Neuronal stem cell (in vitro differentiated cells): ENCODE data around the gene STAC3.

Source experiments
- DNase-seq: peaks from one replicate; pipeline ENCODE4 v3.0.0-alpha.2; 2013; ENCODE audit warnings: low spot score
- H2AFZ ChIP-seq: one replicate; pipeline ENCODE4 v1.6.1; 2013; ENCODE audit warnings: mild to moderate bottlenecking, low read length, inconsistent platforms
- H2AK5ac ChIP-seq: 2 replicates; pipeline ENCODE4 v1.6.1; 2013; ENCODE audit warnings: low read depth, mild to moderate bottlenecking, inconsistent platforms, low read length, moderate library complexity, mixed read lengths
- H2BK120ac ChIP-seq: 2 replicates; pipeline ENCODE4 v1.6.1; 2013; ENCODE audit warnings: low read depth, mild to moderate bottlenecking, inconsistent platforms, low read length, moderate library complexity, mixed read lengths
- H2BK12ac ChIP-seq: one replicate; pipeline ENCODE4 v1.6.1; 2013; ENCODE audit warnings: low read length, inconsistent platforms
- H2BK15ac ChIP-seq: 2 replicates; pipeline ENCODE4 v1.6.1; 2013; ENCODE audit warnings: mild to moderate bottlenecking, low read length, inconsistent platforms, mixed read lengths
- H2BK5ac ChIP-seq: one replicate; pipeline ENCODE4 v1.6.1; 2013; ENCODE audit warnings: inconsistent platforms, mild to moderate bottlenecking, low read length, moderate library complexity
- H3K14ac ChIP-seq: one replicate; pipeline ENCODE4 v1.6.1; 2013; ENCODE audit warnings: low read length, inconsistent platforms
- H3K18ac ChIP-seq: 2 replicates; pipeline ENCODE4 v1.6.1; 2013; ENCODE audit warnings: low read length, inconsistent platforms
- H3K23ac ChIP-seq: 2 replicates; pipeline ENCODE4 v1.6.1; 2013; ENCODE audit warnings: low read depth, mild to moderate bottlenecking, mixed read lengths, low read length, inconsistent platforms; ENCODE audit not compliant: poor library complexity
- H3K27ac ChIP-seq: replicated peaks from 3 replicates; pipeline ENCODE4 v1.5.1; 2013; ENCODE audit warnings: low read length, inconsistent platforms
- H3K27me3 ChIP-seq, 3 experiments: 2 replicates each; pipeline ENCODE4 v1.6.1; 2013; ENCODE audit warnings: low read length in 3 of 3, mild to moderate bottlenecking in 2 of 3, inconsistent platforms in 1 of 3, low read depth in 1 of 3, mixed read lengths in 1 of 3, moderate library complexity in 1 of 3; ENCODE audit not compliant: control insufficient read depth in 3 of 3, insufficient read depth in 3 of 3
- H3K36me3 ChIP-seq, 2 donors: replicated peaks in 1 of 2; 2 replicates each; pipeline ENCODE4 v1.6.1; 2013; ENCODE audit warnings: low read length in 2 of 2; ENCODE audit not compliant: control insufficient read depth in 2 of 2, insufficient read depth in 2 of 2
- H3K4ac ChIP-seq: 2 replicates; pipeline ENCODE4 v1.6.1; 2013; ENCODE audit warnings: inconsistent platforms, mild to moderate bottlenecking, low read length, moderate library complexity
- H3K4me1 ChIP-seq, 2 donors: 1 replicate in 1 of 2; 2 replicates in 1 of 2; pipeline ENCODE4 v1.6.1; 2013; ENCODE audit warnings: low read length in 2 of 2, low read depth in 1 of 2; ENCODE audit not compliant: control insufficient read depth in 2 of 2, insufficient read depth in 1 of 2
- H3K4me2 ChIP-seq: one replicate; pipeline ENCODE4 v1.6.1; 2013; ENCODE audit warnings: mild to moderate bottlenecking, low read length, inconsistent platforms; ENCODE audit not compliant: insufficient read depth, poor library complexity, severe bottlenecking
- H3K4me3 ChIP-seq, 2 donors: 2 replicates each; pipeline ENCODE4 v1.5.1; 2013; ENCODE audit warnings: low read length in 2 of 2, mild to moderate bottlenecking in 2 of 2, inconsistent platforms in 1 of 2, moderate library complexity in 1 of 2
- H3K79me1 ChIP-seq: one replicate; pipeline ENCODE4 v1.6.1; 2013; ENCODE audit warnings: low read depth, mild to moderate bottlenecking, inconsistent platforms, low read length, moderate library complexity
- H3K9ac ChIP-seq: one replicate; pipeline ENCODE4 v1.6.1; 2013; ENCODE audit warnings: mild to moderate bottlenecking, low read depth, low read length, inconsistent platforms; ENCODE audit not compliant: poor library complexity
- H3K9me3 ChIP-seq, 2 donors: replicated peaks in 1 of 2; 2 replicates each; pipeline versions ENCODE3 to v1.6.1; 2013; ENCODE audit warnings: low read length in 2 of 2, mild to moderate bottlenecking in 2 of 2, inconsistent platforms in 1 of 2, low read depth in 1 of 2, mixed read lengths in 1 of 2, moderate library complexity in 1 of 2; ENCODE audit not compliant: control insufficient read depth in 2 of 2, insufficient read depth in 1 of 2
- H4K8ac ChIP-seq: one replicate; pipeline ENCODE4 v1.6.1; 2013; ENCODE audit warnings: low read depth, mild to moderate bottlenecking, inconsistent platforms, low read length, moderate library complexity
- H4K91ac ChIP-seq: one replicate; pipeline ENCODE4 v1.6.1; 2013; ENCODE audit warnings: low read length, low read depth, mild to moderate bottlenecking, inconsistent platforms; ENCODE audit not compliant: poor library complexity
- WGBS, 2 donors: extraction: QIAGEN DNeasy Blood & Tissue Kit; methylation state at CpG; one replicate each; pipeline ENCODE4 v1.1.7; 2013; ENCODE audit warnings: missing lambda C conversion rate in 2 of 2, mixed read lengths in 1 of 2; ENCODE audit not compliant: insufficient read length in 2 of 2, insufficient replicate concordance in 1 of 2; ENCODE audit errors: extremely low coverage in 2 of 2; 5-methylcytosine and 5-hydroxymethylcytosine counted together

STAC3 gene

DNA sequence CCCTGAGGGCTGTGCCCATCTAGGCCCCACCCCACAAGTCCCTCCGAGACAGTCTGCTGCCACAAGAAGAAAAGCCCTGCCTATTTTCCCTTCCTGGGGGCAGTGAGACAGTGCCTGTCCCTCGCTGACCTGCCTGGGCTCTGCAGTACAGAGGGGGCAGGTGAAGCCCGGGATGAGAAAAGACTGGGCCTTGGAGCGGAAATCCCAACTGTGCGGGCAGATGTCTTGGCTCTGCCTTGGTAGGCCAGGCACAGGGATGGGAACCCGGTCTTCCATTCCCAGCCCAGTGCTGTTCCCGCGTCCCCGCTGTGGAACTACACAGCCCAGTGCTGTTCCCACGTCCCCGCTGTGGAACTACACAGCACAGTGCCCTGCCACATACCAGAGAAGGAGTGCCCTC, 47.2 kb downstream of the STAC3 start:
- Histone ChIP-seq H3K4me1 (no peaks in the 10 kb centered on the region), H4K91ac (no peak overlapping the region), H3K23ac (no peak overlapping the region), H3K36me3 (peaks cover 77 to 95% of the 10 kb centered on the region in 2 donors), H4K8ac (no peak overlapping the region), H2AK5ac (no peak overlapping the region), H2BK12ac (no peak overlapping the region), H3K79me1 (peaks cover 5% of the 10 kb centered on the region), H3K9ac (no peak overlapping the region), H3K9me3 (peaks cover 0 to 1% of the 10 kb centered on the region in 2 donors), H2AFZ (no peak overlapping the region), H3K18ac (no peak overlapping the region), H3K4me2 (no peak overlapping the region), H3K14ac (no peak overlapping the region), H2BK5ac (peak overlapping the region; percentile 39), H2BK120ac (no peak overlapping the region), H3K4me3 (no peak overlapping the region), H2BK15ac (no peak overlapping the region), H3K4ac (no peak overlapping the region), H3K27ac (no peak overlapping the region), H3K27me3 (no peaks in the 10 kb centered on the region)
- WGBS, 2 donors, result no CpG with 5 or more reads among the region's 11 CpGs
- no peak for DNase-seq

DNA sequence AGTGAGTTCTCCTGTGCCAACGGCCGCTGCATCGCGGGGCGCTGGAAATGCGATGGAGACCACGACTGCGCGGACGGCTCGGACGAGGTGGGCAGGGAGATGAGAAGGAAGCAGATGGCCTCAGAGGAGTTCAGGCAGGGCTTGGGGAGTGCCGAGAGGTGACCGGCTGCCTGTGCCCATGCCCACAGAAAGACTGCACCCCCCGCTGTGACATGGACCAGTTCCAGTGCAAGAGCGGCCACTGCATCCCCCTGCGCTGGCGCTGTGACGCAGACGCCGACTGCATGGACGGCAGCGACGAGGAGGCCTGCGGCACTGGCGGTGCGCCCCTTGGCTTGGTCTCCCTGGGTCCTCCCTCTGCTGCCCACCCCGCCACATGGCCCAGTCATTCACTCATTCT, 47.8 kb downstream of the STAC3 start:
- peaks cover 8% of the 10 kb centered on the region for H3K79me1 ChIP-seq
- WGBS, 2 donors, result no CpG with 5 or more reads among the region's 28 CpGs
- peaks cover 79 to 95% of the 10 kb centered on the region in 2 donors for H3K36me3 ChIP-seq

DNA sequence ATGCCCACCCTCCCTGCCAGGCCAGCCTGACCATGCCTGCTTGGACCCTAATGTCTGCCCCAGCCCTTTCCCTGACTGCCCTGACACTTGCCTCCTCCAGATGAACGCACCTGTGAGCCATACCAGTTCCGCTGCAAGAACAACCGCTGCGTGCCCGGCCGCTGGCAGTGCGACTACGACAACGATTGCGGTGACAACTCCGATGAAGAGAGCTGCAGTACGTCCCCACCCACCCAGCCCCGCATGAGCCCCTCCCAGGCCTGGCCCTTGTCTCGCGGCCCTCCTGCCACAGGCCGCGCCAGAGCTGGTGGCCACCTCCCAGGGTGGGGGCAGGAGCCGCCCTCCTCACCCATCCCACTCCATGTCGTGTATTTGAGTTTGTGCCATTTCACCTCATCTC, 48.7 kb downstream of the STAC3 start:
- Histone ChIP-seq H3K4me3 (no peak overlapping the region), H3K23ac (peak overlapping the region; percentile 73), H4K8ac (no peak overlapping the region), H3K9ac (no peak overlapping the region), H3K4me1 (no peaks in the 10 kb centered on the region), H3K79me1 (peaks cover 8% of the 10 kb centered on the region), H3K9me3 (peaks cover 0 to 1% of the 10 kb centered on the region in 2 donors), H4K91ac (no peak overlapping the region), H3K18ac (no peak overlapping the region), H2BK5ac (no peak overlapping the region), H3K4ac (no peak overlapping the region), H2BK120ac (no peak overlapping the region), H2AFZ (no peak overlapping the region), H3K36me3 (peaks cover 83 to 95% of the 10 kb centered on the region in 2 donors), H2BK15ac (no peak overlapping the region), H2BK12ac (no peak overlapping the region), H3K27ac (no peak overlapping the region), H2AK5ac (no peak overlapping the region), H3K14ac (no peak overlapping the region), H3K4me2 (no peak overlapping the region), H3K27me3 (no peaks in the 10 kb centered on the region)
- DNase-seq, result no peak
- WGBS, 2 donors, result no CpG with 5 or more reads among the region's 19 CpGs

More for the DNA sequence above, 47.8 kb downstream of the STAC3 start:
- Histone ChIP-seq H2BK5ac (no peak overlapping the region), H3K9me3 (peaks cover 0 to 1% of the 10 kb centered on the region in 2 donors), H2BK15ac (no peak overlapping the region), H3K4me3 (no peak overlapping the region), H2BK12ac (no peak overlapping the region), H2BK120ac (no peak overlapping the region), H2AK5ac (no peak overlapping the region), H3K4me1 (no peaks in the 10 kb centered on the region), H3K14ac (peak overlapping the region; percentile 8), H3K9ac (peak overlapping the region; percentile 24), H3K27ac (no peak overlapping the region), H3K27me3 (no peaks in the 10 kb centered on the region), H2AFZ (no peak overlapping the region), H4K91ac (no peak overlapping the region), H3K4ac (no peak overlapping the region), H3K18ac (no peak overlapping the region), H3K4me2 (no peak overlapping the region), H3K23ac (peak overlapping the region; percentile 55), H4K8ac (no peak overlapping the region)
- no peak for DNase-seq

DNA sequence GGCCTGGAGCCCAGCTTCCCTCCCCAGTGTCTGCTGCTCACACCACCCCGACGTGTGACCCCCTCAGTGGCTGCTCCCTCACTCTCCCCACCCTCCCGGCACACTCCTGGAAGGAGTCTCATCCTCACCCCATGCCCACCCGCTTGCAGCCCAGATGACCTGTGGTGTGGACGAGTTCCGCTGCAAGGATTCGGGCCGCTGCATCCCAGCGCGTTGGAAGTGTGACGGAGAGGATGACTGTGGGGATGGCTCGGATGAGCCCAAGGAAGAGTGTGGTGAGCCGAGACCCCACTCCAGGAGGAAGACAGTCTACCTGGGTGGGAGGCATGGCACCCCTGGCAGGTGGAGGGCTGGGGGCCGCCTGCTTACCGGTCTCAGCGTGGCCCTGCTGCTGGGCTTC, 49.4 kb downstream of the STAC3 start:
- H3K4me1 ChIP-seq, result no peaks in the 10 kb centered on the region
- H3K36me3 ChIP-seq, result peaks cover 89 to 100% of the 10 kb centered on the region in 2 donors
- WGBS, 2 donors, result no CpG with 5 or more reads among the region's 16 CpGs
- no peak overlapping the region for H4K91ac ChIP-seq
- peaks cover 0 to 1% of the 10 kb centered on the region in 2 donors for H3K9me3 ChIP-seq
- no peak overlapping the region for H3K18ac ChIP-seq
- H3K4ac ChIP-seq, result no peak overlapping the region
- no peak overlapping the region for H2BK15ac ChIP-seq
- H3K79me1 ChIP-seq, result peaks cover 8% of the 10 kb centered on the region
- no peak overlapping the region for H2AFZ ChIP-seq
- no peak overlapping the region for H4K8ac ChIP-seq
- no peak overlapping the region for H3K23ac ChIP-seq
- H2BK5ac ChIP-seq, result no peak overlapping the region
- H3K9ac ChIP-seq, result peak overlapping the region; percentile 60
- DNase-seq, result no peak
- H3K27me3 ChIP-seq, result no peaks in the 10 kb centered on the region
- no peak overlapping the region for H3K27ac ChIP-seq
- no peak overlapping the region for H3K4me3 ChIP-seq
- no peak overlapping the region for H2BK120ac ChIP-seq
- H2BK12ac ChIP-seq, result no peak overlapping the region
- H2AK5ac ChIP-seq, result no peak overlapping the region
- no peak overlapping the region for H3K14ac ChIP-seq
- H3K4me2 ChIP-seq, result no peak overlapping the region
